ENCODE measurements around the gene TMUB2.

GRCh38 chr17:44222112-44222869, 35.5 kb downstream of the TMUB2 start:
- TF ChIP-seq, protein P1, sequence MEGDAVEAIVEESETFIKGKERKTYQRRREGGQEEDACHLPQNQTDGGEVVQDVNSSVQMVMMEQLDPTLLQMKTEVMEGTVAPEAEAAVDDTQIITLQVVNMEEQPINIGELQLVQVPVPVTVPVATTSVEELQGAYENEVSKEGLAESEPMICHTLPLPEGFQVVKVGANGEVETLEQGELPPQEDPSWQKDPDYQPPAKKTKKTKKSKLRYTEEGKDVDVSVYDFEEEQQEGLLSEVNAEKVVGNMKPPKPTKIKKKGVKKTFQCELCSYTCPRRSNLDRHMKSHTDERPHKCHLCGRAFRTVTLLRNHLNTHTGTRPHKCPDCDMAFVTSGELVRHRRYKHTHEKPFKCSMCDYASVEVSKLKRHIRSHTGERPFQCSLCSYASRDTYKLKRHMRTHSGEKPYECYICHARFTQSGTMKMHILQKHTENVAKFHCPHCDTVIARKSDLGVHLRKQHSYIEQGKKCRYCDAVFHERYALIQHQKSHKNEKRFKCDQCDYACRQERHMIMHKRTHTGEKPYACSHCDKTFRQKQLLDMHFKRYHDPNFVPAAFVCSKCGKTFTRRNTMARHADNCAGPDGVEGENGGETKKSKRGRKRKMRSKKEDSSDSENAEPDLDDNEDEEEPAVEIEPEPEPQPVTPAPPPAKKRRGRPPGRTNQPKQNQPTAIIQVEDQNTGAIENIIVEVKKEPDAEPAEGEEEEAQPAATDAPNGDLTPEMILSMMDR (IDR thresholded peaks at IDR 0.05) = peak in 2 of 6 experiments; percentile 7 to 20
- TF ChIP-seq POLR2A (IDR thresholded peaks at IDR 0.05) = peak; percentile 16 to 30

Data from Peyer's patch (tissue), 4 donors.